GM13977 (cell line): ENCODE data around the gene AQP3.

ENCODE experiments used
- DNase-seq: peaks from one replicate; pipeline ENCODE4 v3.0.0; 2012; ENCODE audit warnings: low spot score
- CTCF ChIP-seq: IDR thresholded peaks from 2 replicates; pipeline ENCODE4 v1.5.1; 2012; ENCODE audit warnings: mild to moderate bottlenecking, control low read depth; ENCODE audit not compliant: insufficient read depth; ENCODE audit errors: extremely low read depth, missing control alignments
- in situ Hi-C: fragments of 300-500 bp; cut with MboI; formaldehyde crosslinking; loops from one replicate; pipeline ENCODE4 v1.12.0; 2022; ENCODE audit warnings: low sequenced_read_pairs, low pct_unique_long_range_greater_than_20kb, mixed read lengths, inconsistent platforms; ENCODE audit not compliant: unreplicated experiment

The AQP3 gene

DNA sequence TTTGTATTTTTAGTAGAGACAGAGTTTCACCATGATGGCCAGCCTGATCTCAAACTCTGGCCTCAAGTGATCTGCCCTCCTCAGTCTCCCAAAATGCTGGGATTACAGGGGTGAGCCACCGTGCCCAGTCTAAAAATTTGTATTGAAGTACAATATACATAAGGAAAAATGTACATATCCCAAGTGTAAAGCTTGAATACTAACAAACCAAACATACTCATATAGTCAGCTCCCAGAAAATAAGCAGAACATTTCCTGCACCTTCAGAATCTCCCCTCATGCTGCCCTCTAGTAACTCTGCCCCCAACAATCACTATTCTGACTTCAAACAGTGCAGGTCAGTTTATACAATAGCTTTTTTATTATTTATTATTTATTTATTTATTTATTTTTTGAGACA lies 28.0 kb upstream of the AQP3 start:
- in situ Hi-C loops = no loop called here
- no peak for DNase-seq
- TF ChIP-seq CTCF = no peak

DNA sequence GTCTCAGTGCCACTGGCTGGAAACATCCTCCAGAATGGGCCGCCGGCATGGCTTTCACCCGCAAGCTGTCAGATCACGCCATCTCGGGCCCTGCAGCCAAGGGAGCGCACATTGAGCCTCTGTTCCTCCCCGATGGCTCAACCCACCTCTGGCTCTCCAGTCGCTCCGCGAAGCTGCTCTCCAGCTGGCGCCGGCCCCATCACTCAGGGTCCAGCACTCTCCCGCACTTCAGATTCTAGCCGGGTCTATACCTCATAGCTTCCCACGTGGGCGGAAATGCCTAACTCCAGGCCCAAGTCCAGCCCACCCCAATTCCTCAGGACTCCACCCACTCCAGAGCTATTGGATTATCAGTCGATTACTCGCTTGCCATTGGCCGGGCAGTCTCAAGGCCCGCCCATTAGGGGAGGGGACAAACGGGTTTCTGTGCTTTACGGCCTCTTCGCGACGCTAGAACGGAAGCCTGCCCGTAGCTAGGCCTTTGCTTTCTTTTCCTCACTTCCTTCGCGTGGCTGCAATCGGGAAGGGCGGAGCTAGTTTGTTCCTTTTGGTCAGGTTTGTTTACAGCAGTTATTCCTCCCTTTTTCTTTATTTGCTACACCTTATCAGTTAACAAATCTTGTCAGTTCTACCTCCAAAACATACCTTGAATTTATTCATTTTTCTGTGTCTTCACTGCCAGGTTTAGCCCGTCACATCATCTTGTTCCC lies 26.4 kb upstream of the AQP3 start, which contains the start of gene NOL6:
Gene NOL6 (minus strand): TSS at position 282 of the 710 bp plus-strand sequence. CDS start 82 bp downstream, at position 200.
- in situ Hi-C loops = no loop called here
- DNase-seq = peak; percentile 97
- TF ChIP-seq CTCF = no peak

GRCh38 chr9:33472881-33473615 lies 25.7 kb upstream of the AQP3 start:
- DNase-seq = peak; percentile 5
- in situ Hi-C loops = no loop called here
- no peak for TF ChIP-seq CTCF

GRCh38 chr9:33472171-33472880 lies 24.9 kb upstream of the AQP3 start:
- peak; percentile 2 for DNase-seq
- no peak for TF ChIP-seq CTCF
- in situ Hi-C loops = no loop called here

DNA sequence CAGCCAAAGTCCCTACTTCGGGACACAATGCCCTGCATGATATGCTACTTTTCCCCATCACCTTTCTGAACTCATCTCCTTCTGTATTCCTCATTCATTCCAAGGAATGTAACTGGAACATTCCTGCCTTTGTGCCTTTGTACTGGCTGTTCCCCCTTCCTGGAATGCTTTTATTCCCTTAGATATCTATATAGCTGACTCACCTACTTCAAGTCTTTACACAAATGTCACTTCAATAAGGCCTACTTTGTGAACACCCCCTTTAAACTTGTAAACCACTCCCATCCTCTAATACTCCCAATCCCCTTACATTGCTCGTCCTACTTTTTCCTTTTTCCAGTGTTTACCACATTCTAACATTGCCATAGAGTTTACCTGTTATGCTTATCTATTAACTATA lies 24.0 kb upstream of the AQP3 start:
- TF ChIP-seq CTCF = no peak
- in situ Hi-C loops = no loop called here
- DNase-seq = no peak

DNA sequence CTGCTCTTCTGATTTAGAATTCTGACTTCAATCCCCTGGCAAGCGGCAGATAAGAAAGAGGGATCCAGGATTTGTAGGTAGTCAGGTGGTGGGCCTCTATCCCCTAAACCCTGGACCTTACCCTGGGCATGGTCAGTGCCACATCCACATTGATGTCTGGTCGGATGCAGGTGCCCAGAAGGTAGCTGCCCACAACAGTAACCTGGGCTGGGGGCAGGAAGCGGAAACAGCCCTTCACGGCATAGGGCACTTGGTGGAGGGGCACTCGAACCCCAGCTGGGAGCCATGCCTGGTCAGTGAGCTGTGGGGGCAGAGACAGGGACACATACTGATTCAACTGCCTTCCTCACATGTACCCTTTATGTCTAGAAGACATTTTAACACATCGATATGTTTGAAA lies 22.5 kb upstream of the AQP3 start:
- no peak for TF ChIP-seq CTCF
- in situ Hi-C loops = no loop called here
- no peak for DNase-seq
